Measurements from ENCODE around the gene ANKRD28. TPM values are rescaled to one million over a fixed set of nuclear protein-coding genes. Genes with fewer than 3 reads are reported as not detected.

Gene ANKRD28
- total and polyA plus RNA-seq, 2 of the 13 experiments (the other 11 are each of a cell fraction or from before 2014, with no cell fraction given), result 21.0 to 28.9 TPM

- no peak for TF ChIP-seq LRRFIP1 (CRISPR knock-in tag; conservative IDR thresholded peaks at IDR 0.05)
- no peak for TF ChIP-seq ESRRA (CRISPR knock-in tag; IDR thresholded peaks at IDR 0.05; ENCODE audit: low read depth)
- TF ChIP-seq CSRNP2 (CRISPR knock-in tag; conservative IDR thresholded peaks at IDR 0.05; ENCODE audit: low read depth), result no peak
- no peak for TF ChIP-seq ZNF407 (CRISPR knock-in tag; IDR thresholded peaks at IDR 0.05; ENCODE audit: not compliant biosample characterization)
- TF ChIP-seq ZNF333 (CRISPR knock-in tag; IDR thresholded peaks at IDR 0.05; ENCODE audit: borderline replicate concordance), result no peak
Observed at GRCh38 chr3:15771444-15771843, 26.3 kb downstream of the ANKRD28 start (continued).

Data from HepG2 (cell line).